Neuronal stem cell (in vitro differentiated cells): Measurements from ENCODE around the gene CARM1.
"Not testable (repeated sequence)": the region's sequence is repeated elsewhere in the genome, so short reads cannot be mapped to it uniquely, and the experiment has no call there.

Experiments
- DNase-seq: peaks from one replicate; pipeline ENCODE4 v3.0.0-alpha.2; 2013; ENCODE audit warnings: low spot score
- H2AFZ ChIP-seq: one replicate; pipeline ENCODE4 v1.6.1; 2013; ENCODE audit warnings: mild to moderate bottlenecking, low read length, inconsistent platforms
- H2AK5ac ChIP-seq: 2 replicates; pipeline ENCODE4 v1.6.1; 2013; ENCODE audit warnings: low read depth, mild to moderate bottlenecking, inconsistent platforms, low read length, moderate library complexity, mixed read lengths
- H2BK120ac ChIP-seq: 2 replicates; pipeline ENCODE4 v1.6.1; 2013; ENCODE audit warnings: low read depth, mild to moderate bottlenecking, inconsistent platforms, low read length, moderate library complexity, mixed read lengths
- H2BK12ac ChIP-seq: one replicate; pipeline ENCODE4 v1.6.1; 2013; ENCODE audit warnings: low read length, inconsistent platforms
- H2BK15ac ChIP-seq: 2 replicates; pipeline ENCODE4 v1.6.1; 2013; ENCODE audit warnings: mild to moderate bottlenecking, low read length, inconsistent platforms, mixed read lengths
- H2BK5ac ChIP-seq: one replicate; pipeline ENCODE4 v1.6.1; 2013; ENCODE audit warnings: inconsistent platforms, mild to moderate bottlenecking, low read length, moderate library complexity
- H3K14ac ChIP-seq: one replicate; pipeline ENCODE4 v1.6.1; 2013; ENCODE audit warnings: low read length, inconsistent platforms
- H3K18ac ChIP-seq: 2 replicates; pipeline ENCODE4 v1.6.1; 2013; ENCODE audit warnings: low read length, inconsistent platforms
- H3K23ac ChIP-seq: 2 replicates; pipeline ENCODE4 v1.6.1; 2013; ENCODE audit warnings: low read depth, mild to moderate bottlenecking, mixed read lengths, low read length, inconsistent platforms; ENCODE audit not compliant: poor library complexity
- H3K27ac ChIP-seq: replicated peaks from 3 replicates; pipeline ENCODE4 v1.5.1; 2013; ENCODE audit warnings: low read length, inconsistent platforms
- H3K27me3 ChIP-seq, 3 experiments: 2 replicates each; pipeline ENCODE4 v1.6.1; 2013; ENCODE audit warnings: low read length in 3 of 3, mild to moderate bottlenecking in 2 of 3, inconsistent platforms in 1 of 3, low read depth in 1 of 3, mixed read lengths in 1 of 3, moderate library complexity in 1 of 3; ENCODE audit not compliant: control insufficient read depth in 3 of 3, insufficient read depth in 3 of 3
- H3K36me3 ChIP-seq, 2 donors: replicated peaks in 1 of 2; 2 replicates each; pipeline ENCODE4 v1.6.1; 2013; ENCODE audit warnings: low read length in 2 of 2; ENCODE audit not compliant: control insufficient read depth in 2 of 2, insufficient read depth in 2 of 2
- H3K4ac ChIP-seq: 2 replicates; pipeline ENCODE4 v1.6.1; 2013; ENCODE audit warnings: inconsistent platforms, mild to moderate bottlenecking, low read length, moderate library complexity
- H3K4me1 ChIP-seq, 2 donors: 1 replicate in 1 of 2; 2 replicates in 1 of 2; pipeline ENCODE4 v1.6.1; 2013; ENCODE audit warnings: low read length in 2 of 2, low read depth in 1 of 2; ENCODE audit not compliant: control insufficient read depth in 2 of 2, insufficient read depth in 1 of 2
- H3K4me2 ChIP-seq: one replicate; pipeline ENCODE4 v1.6.1; 2013; ENCODE audit warnings: mild to moderate bottlenecking, low read length, inconsistent platforms; ENCODE audit not compliant: insufficient read depth, poor library complexity, severe bottlenecking
- H3K4me3 ChIP-seq, 2 donors: 2 replicates each; pipeline ENCODE4 v1.5.1; 2013; ENCODE audit warnings: low read length in 2 of 2, mild to moderate bottlenecking in 2 of 2, inconsistent platforms in 1 of 2, moderate library complexity in 1 of 2
- H3K79me1 ChIP-seq: one replicate; pipeline ENCODE4 v1.6.1; 2013; ENCODE audit warnings: low read depth, mild to moderate bottlenecking, inconsistent platforms, low read length, moderate library complexity
- H3K9ac ChIP-seq: one replicate; pipeline ENCODE4 v1.6.1; 2013; ENCODE audit warnings: mild to moderate bottlenecking, low read depth, low read length, inconsistent platforms; ENCODE audit not compliant: poor library complexity
- H3K9me3 ChIP-seq, 2 donors: replicated peaks in 1 of 2; 2 replicates each; pipeline versions ENCODE3 to v1.6.1; 2013; ENCODE audit warnings: low read length in 2 of 2, mild to moderate bottlenecking in 2 of 2, inconsistent platforms in 1 of 2, low read depth in 1 of 2, mixed read lengths in 1 of 2, moderate library complexity in 1 of 2; ENCODE audit not compliant: control insufficient read depth in 2 of 2, insufficient read depth in 1 of 2
- H4K8ac ChIP-seq: one replicate; pipeline ENCODE4 v1.6.1; 2013; ENCODE audit warnings: low read depth, mild to moderate bottlenecking, inconsistent platforms, low read length, moderate library complexity
- H4K91ac ChIP-seq: one replicate; pipeline ENCODE4 v1.6.1; 2013; ENCODE audit warnings: low read length, low read depth, mild to moderate bottlenecking, inconsistent platforms; ENCODE audit not compliant: poor library complexity
- WGBS, 2 donors: extraction: QIAGEN DNeasy Blood & Tissue Kit; methylation state at CpG; one replicate each; pipeline ENCODE4 v1.1.7; 2013; ENCODE audit warnings: missing lambda C conversion rate in 2 of 2, mixed read lengths in 1 of 2; ENCODE audit not compliant: insufficient read length in 2 of 2, insufficient replicate concordance in 1 of 2; ENCODE audit errors: extremely low coverage in 2 of 2; 5-methylcytosine and 5-hydroxymethylcytosine counted together

CARM1 gene

DNA sequence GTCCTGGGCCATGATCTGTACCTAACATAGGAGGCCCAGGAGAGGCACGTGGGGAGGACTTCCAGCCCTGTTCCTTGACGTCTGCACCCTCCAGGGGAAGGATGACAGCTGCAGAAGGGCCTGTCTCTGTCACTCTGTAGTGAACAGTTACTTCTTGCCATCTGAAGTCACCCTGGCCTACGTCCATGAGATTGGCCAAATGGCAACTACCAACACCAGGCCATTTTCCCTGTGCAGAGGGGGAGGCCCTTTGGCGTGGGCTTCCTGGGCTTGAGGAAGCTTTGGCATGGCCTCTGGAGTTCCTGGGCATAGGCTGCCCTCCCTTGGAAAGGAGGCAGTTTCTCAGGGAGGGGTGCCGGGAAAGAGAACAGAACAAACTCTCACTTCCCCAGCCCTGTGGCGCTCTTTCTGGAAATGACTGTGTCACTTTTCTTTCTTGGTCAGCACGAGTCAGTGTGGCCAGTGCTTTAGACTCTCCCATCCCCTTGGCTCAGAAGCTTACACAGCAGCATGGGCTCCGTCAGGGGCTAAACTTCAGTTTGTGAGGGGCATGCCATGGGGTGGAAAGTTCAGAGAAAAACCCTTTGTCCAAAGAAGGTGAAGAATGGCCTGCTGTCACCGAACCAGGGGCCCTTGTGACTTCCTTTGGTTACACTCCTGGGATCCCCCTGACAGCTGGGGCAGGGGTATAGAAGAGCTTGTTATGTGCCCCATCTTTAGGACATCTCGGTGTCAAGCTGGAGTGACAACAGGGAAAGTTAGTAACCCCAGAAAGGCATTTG lies 5.3 kb downstream of the CARM1 start:
- no peak overlapping the region for H2BK120ac ChIP-seq
- no peak overlapping the region for H3K23ac ChIP-seq
- no peak overlapping the region for H3K4me2 ChIP-seq
- H3K4ac ChIP-seq: no peak overlapping the region
- WGBS, 2 donors: no CpG with 5 or more reads among the region's 10 CpGs
- H3K9ac ChIP-seq: no peak overlapping the region
- no peak overlapping the region for H2BK15ac ChIP-seq
- no peaks in the 10 kb centered on the region for H3K27me3 ChIP-seq
- H3K79me1 ChIP-seq: peaks cover 16% of the 10 kb centered on the region
- no peak overlapping the region for H3K14ac ChIP-seq
- H3K18ac ChIP-seq: no peak overlapping the region
- no peak overlapping the region for H4K8ac ChIP-seq
- H2BK5ac ChIP-seq: no peak overlapping the region
- no peak overlapping the region for H2BK12ac ChIP-seq
- H3K4me3 ChIP-seq: no peak overlapping the region
- H2AK5ac ChIP-seq: peak overlapping the region; percentile 8
- H3K4me1 ChIP-seq: peaks cover 23 to 26% of the 10 kb centered on the region in 2 donors
- no peaks in the 10 kb centered on the region for H3K9me3 ChIP-seq
- no peak overlapping the region for H3K27ac ChIP-seq
- H3K36me3 ChIP-seq: peaks cover 2 to 27% of the 10 kb centered on the region in 2 donors
- DNase-seq: no peak
- H4K91ac ChIP-seq: no peak overlapping the region
- no peak overlapping the region for H2AFZ ChIP-seq

GRCh38 chr19:10877608-10878007 lies 6.3 kb downstream of the CARM1 start:
- not testable (repeated sequence) for H2BK5ac ChIP-seq, H3K18ac ChIP-seq, H3K9me3 ChIP-seq, H3K9ac ChIP-seq, H2BK15ac ChIP-seq, H3K27ac ChIP-seq, H2BK120ac ChIP-seq, H3K4me3 ChIP-seq, DNase-seq, H3K27me3 ChIP-seq, H4K91ac ChIP-seq, H2BK12ac ChIP-seq, H3K4me2 ChIP-seq, H3K4ac ChIP-seq, H3K14ac ChIP-seq, H2AK5ac ChIP-seq, H3K23ac ChIP-seq, H4K8ac ChIP-seq, H2AFZ ChIP-seq
- Histone ChIP-seq H3K4me1 (peaks cover 30 to 36% of the 10 kb centered on the region in 2 donors), H3K79me1 (peaks cover 12% of the 10 kb centered on the region), H3K36me3 (peaks cover 2 to 27% of the 10 kb centered on the region in 2 donors)
- no CpG with 5 or more reads among the region's 9 CpGs for WGBS, 2 donors

- no peak overlapping the region for H3K9ac ChIP-seq
- peaks cover 18% of the 10 kb centered on the region for H3K79me1 ChIP-seq
- H3K4me1 ChIP-seq: peaks cover 33 to 42% of the 10 kb centered on the region in 2 donors
- WGBS, 2 donors: no CpG with 5 or more reads among the region's 3 CpGs
- H3K14ac ChIP-seq: no peak overlapping the region
- no peak overlapping the region for H3K23ac ChIP-seq
- no peak overlapping the region for H2AFZ ChIP-seq
- H2AK5ac ChIP-seq: no peak overlapping the region
- H3K36me3 ChIP-seq: peaks cover 4 to 27% of the 10 kb centered on the region in 2 donors
- no peaks in the 10 kb centered on the region for H3K27me3 ChIP-seq
- H3K27ac ChIP-seq: no peak overlapping the region
- no peak overlapping the region for H2BK15ac ChIP-seq
- no peak overlapping the region for H4K91ac ChIP-seq
- no peak overlapping the region for H2BK120ac ChIP-seq
- no peak overlapping the region for H3K4ac ChIP-seq
- H3K18ac ChIP-seq: no peak overlapping the region
- H2BK5ac ChIP-seq: no peak overlapping the region
- no peak overlapping the region for H3K4me3 ChIP-seq
- no peak overlapping the region for H4K8ac ChIP-seq
- no peaks in the 10 kb centered on the region for H3K9me3 ChIP-seq
- no peak overlapping the region for H2BK12ac ChIP-seq
- no peak overlapping the region for H3K4me2 ChIP-seq
- DNase-seq: no peak
Measured at GRCh38 chr19:10878253-10878652, 6.9 kb downstream of the CARM1 start.

- Histone ChIP-seq H2BK5ac (no peak overlapping the region), H2AFZ (no peak overlapping the region), H3K36me3 (peaks cover 4 to 9% of the 10 kb centered on the region in 2 donors), H3K79me1 (peaks cover 15% of the 10 kb centered on the region), H2BK12ac (no peak overlapping the region), H3K9ac (no peak overlapping the region), H3K27me3 (no peaks in the 10 kb centered on the region), H4K8ac (no peak overlapping the region), H3K9me3 (no peaks in the 10 kb centered on the region), H2BK15ac (no peak overlapping the region), H3K4ac (no peak overlapping the region), H3K23ac (no peak overlapping the region), H3K14ac (no peak overlapping the region), H2BK120ac (no peak overlapping the region), H2AK5ac (peak overlapping the region; percentile 16), H3K4me3 (no peak overlapping the region), H3K4me2 (peak overlapping the region; percentile 47), H3K4me1 (peaks cover 49 to 52% of the 10 kb centered on the region in 2 donors), H3K18ac (peak overlapping the region; percentile 38), H4K91ac (no peak overlapping the region), H3K27ac (peak overlapping the region; percentile 85)
- peak; percentile 83 for DNase-seq
- no CpG with 5 or more reads among the region's 14 CpGs for WGBS, 2 donors
Measured at GRCh38 chr19:10881403-10882107, 10.2 kb downstream of the CARM1 start.
